HEK293T (cell line): ENCODE results near the gene GLTP.

Experiments
- ARNT ChIP-seq: fragments of 450-650 bp; IDR thresholded peaks from 2 replicates; pipeline ENCODE4 v1.6.1; 2017; ENCODE audit warnings: mild to moderate bottlenecking
- BHLHE40 ChIP-seq: fragments of 450-650 bp; IDR thresholded peaks from 2 replicates; pipeline ENCODE4 v1.6.1; 2016; ENCODE audit warnings: mild to moderate bottlenecking, moderate library complexity, borderline replicate concordance
- CTBP1 ChIP-seq: fragments of 450-650 bp; IDR thresholded peaks from 2 replicates; pipeline ENCODE4 v1.6.1; 2016; ENCODE audit warnings: borderline replicate concordance
- ELF4 ChIP-seq: fragments of 450-650 bp; IDR thresholded peaks from 2 replicates; pipeline ENCODE4 v1.6.1; 2017; ENCODE audit warnings: antibody characterized with exemption
- FOXA1 ChIP-seq: fragments of 450-650 bp; IDR thresholded peaks from 2 replicates; pipeline ENCODE4 v1.6.1; 2016; ENCODE audit warnings: mild to moderate bottlenecking
- FOXK2 ChIP-seq: fragments of 450-650 bp; IDR thresholded peaks from 2 replicates; pipeline ENCODE4 v1.6.1; 2016; ENCODE audit warnings: mild to moderate bottlenecking
- FOXM1 ChIP-seq: fragments of 450-650 bp; IDR thresholded peaks from 2 replicates; pipeline ENCODE4 v1.6.1; 2017; ENCODE audit warnings: mild to moderate bottlenecking, borderline replicate concordance
- HDGF ChIP-seq: fragments of 450-650 bp; IDR thresholded peaks from 2 replicates; pipeline ENCODE4 v1.6.1; 2017; ENCODE audit warnings: antibody characterized with exemption, borderline replicate concordance
- LEF1 ChIP-seq: fragments of 450-650 bp; IDR thresholded peaks from 2 replicates; pipeline ENCODE4 v1.6.1; 2017; ENCODE audit warnings: mild to moderate bottlenecking, borderline replicate concordance
- NFRKB ChIP-seq: fragments of 450-650 bp; IDR thresholded peaks from 2 replicates; pipeline ENCODE4 v1.6.1; 2016; ENCODE audit warnings: mild to moderate bottlenecking, moderate library complexity
- PKNOX1 ChIP-seq: fragments of 450-650 bp; IDR thresholded peaks from 2 replicates; pipeline ENCODE4 v1.6.1; 2016
- SP1 ChIP-seq: fragments of 450-650 bp; IDR thresholded peaks from 2 replicates; pipeline ENCODE4 v1.6.1; 2017
- TARDBP ChIP-seq: fragments of 450-650 bp; IDR thresholded peaks from 2 replicates; pipeline ENCODE4 v1.6.1; 2016

GRCh38 chr12:109832541-109833306 lies 47.6 kb downstream of the GLTP start:
- TF ChIP-seq TARDBP (no peak), FOXK2 (no peak), ARNT (no peak), HDGF (no peak), SP1 (no peak), FOXM1 (no peak), CTBP1 (no peak), ELF4 (no peak), FOXA1 (no peak), NFRKB (no peak), LEF1 (no peak), PKNOX1 (no peak), BHLHE40 (no peak)
